GM12878 (cell line): ENCODE results near the gene KIF15. TPM values are rescaled to one million over a fixed set of nuclear protein-coding genes. Genes with fewer than 3 reads are reported as not detected.

Experiments used
- ATAC-seq: fragments of 200-7000 bp; cut with Tn5 transposase; 3 replicates; pipeline ENCODE4 v1.9.1; 2020; ENCODE audit warnings: mild to moderate bottlenecking, moderate library complexity
- BruUV-seq: library from RNA; stranded (reverse); fragments of 400-500 nt; replicated peaks from 2 replicates; lab custom pipeline; 2021; lab: Mats Ljungman, UMichigan
- CTCF ChIA-PET: fragments of 300-600 bp; sonication (Branson Sonifier 250); formaldehyde crosslinking; extraction: SDS; loops from one replicate; lab custom pipeline; 2021; ENCODE audit warnings: inconsistent platforms; lab: Yijun Ruan, JAX
- POLR2A ChIA-PET: fragments of 350-600 bp; formaldehyde crosslinking; extraction: SDS; loops from one replicate; lab custom pipeline; 2021; ENCODE audit warnings: inconsistent platforms; lab: Charles Lee
- RAD21 ChIA-PET: fragments of 300-600 bp; sonication (Branson Sonifier 250); formaldehyde crosslinking; loops from one replicate; lab custom pipeline; 2023; ENCODE audit warnings: antibody characterized with exemption; ENCODE audit not compliant: unreplicated experiment; lab: Charles Lee
- SMC1A ChIA-PET: fragments of 300-600 bp; sonication (Branson Sonifier 250); formaldehyde crosslinking; loops from one replicate; lab custom pipeline; 2023; ENCODE audit not compliant: unreplicated experiment, uncharacterized antibody; lab: Charles Lee
- DNase-seq: peaks from one replicate; pipeline ENCODE4 v3.0.0-alpha.2; 2011; ENCODE audit warnings: low read depth, low spot score
- FAIRE-seq: peaks from 3 replicates; lab custom pipeline; 2011; peaks lifted over from hg19 to GRCh38; lab: Jason Lieb, UNC
- H2AFZ ChIP-seq: 2 replicates; pipeline ENCODE4 v1.6.0; 2011; ENCODE audit warnings: low read depth, low read length, control low read depth; ENCODE audit not compliant: control insufficient read depth
- H3K27ac ChIP-seq: 2 replicates; pipeline ENCODE4 v1.5.1; 2011; ENCODE audit warnings: control low read depth; ENCODE audit not compliant: control insufficient read depth, insufficient read depth
- H3K27me3 ChIP-seq, 2 experiments: replicated peaks in 1 of 2; 2 replicates each; pipeline versions ENCODE4 v1.6.0 to v1.6.1; 2011; ENCODE audit warnings: low read length in 1 of 2; ENCODE audit not compliant: control insufficient read depth in 2 of 2, insufficient read depth in 2 of 2
- H3K36me3 ChIP-seq, 2 experiments: 2 replicates each; pipeline ENCODE4 v1.5.1; 2011; ENCODE audit warnings: low read length in 1 of 2; ENCODE audit not compliant: control insufficient read depth in 2 of 2, insufficient read depth in 2 of 2
- H3K4me1 ChIP-seq: 2 replicates; pipeline ENCODE4 v1.6.1; 2011; ENCODE audit warnings: mild to moderate bottlenecking, low read length, moderate library complexity, mixed read lengths; ENCODE audit not compliant: control insufficient read depth, insufficient read depth
- H3K4me2 ChIP-seq: 2 replicates; pipeline ENCODE4 v1.6.0; 2011; ENCODE audit warnings: control low read depth; ENCODE audit not compliant: control insufficient read depth, insufficient read depth
- H3K4me3 ChIP-seq: fragments of 200-600 bp; sonication (generic); 2 replicates; pipeline ENCODE4 v1.5.1; 2016
- H3K79me2 ChIP-seq: 2 replicates; pipeline ENCODE4 v1.6.0; 2011; ENCODE audit warnings: low read length; ENCODE audit not compliant: control insufficient read depth, insufficient read depth
- H3K9ac ChIP-seq: 2 replicates; pipeline ENCODE4 v1.8.0; 2011; ENCODE audit warnings: low read length, control low read depth, mixed read lengths; ENCODE audit not compliant: control insufficient read depth, insufficient read depth
- H3K9me3 ChIP-seq: replicated peaks from 3 replicates; pipeline ENCODE4 v1.5.1; 2011; ENCODE audit warnings: mild to moderate bottlenecking, low read length; ENCODE audit not compliant: control insufficient read depth, insufficient read depth
- H4K20me1 ChIP-seq: 2 replicates; pipeline ENCODE4 v1.6.0; 2011; ENCODE audit not compliant: control insufficient read depth, insufficient read depth
- BMI1 ChIP-seq: fragments of 450-650 bp; IDR thresholded peaks from 2 replicates; pipeline ENCODE4 v1.6.1; 2016; ENCODE audit warnings: mild to moderate bottlenecking, moderate library complexity, borderline replicate concordance
- BRCA1 ChIP-seq: IDR thresholded peaks from 2 replicates; pipeline ENCODE4 v1.6.1; 2011; ENCODE audit warnings: low read depth, low read length, improper control_type of control experiment
- CHD1 ChIP-seq: IDR thresholded peaks from 2 replicates; pipeline ENCODE4 v1.6.1; 2012; ENCODE audit warnings: low read depth, low read length, improper control_type of control experiment
- CHD2 ChIP-seq: IDR thresholded peaks from 2 replicates; pipeline ENCODE4 v1.6.1; 2011; ENCODE audit warnings: low read depth, low read length, improper control_type of control experiment, borderline replicate concordance
- CREB1 ChIP-seq: IDR thresholded peaks from 2 replicates; pipeline ENCODE4 v1.6.1; 2012; ENCODE audit warnings: low read depth, mild to moderate bottlenecking, inconsistent platforms
- EP300 ChIP-seq, 2 experiments: fragments of 150-350 bp in 1 of 2; IDR thresholded peaks; 2 replicates each; pipeline ENCODE4 v1.6.1; 2011 to 2012; ENCODE audit warnings: low read depth in 2 of 2, low read length in 2 of 2, borderline replicate concordance in 1 of 2, improper control_type of control experiment in 1 of 2, inconsistent platforms in 1 of 2; ENCODE audit not compliant: control insufficient read depth in 1 of 2
- EZH2 ChIP-seq: IDR thresholded peaks from 2 replicates; pipeline ENCODE4 v1.6.1; 2012; ENCODE audit warnings: low read depth, mild to moderate bottlenecking, control low read depth, inconsistent platforms, low read length, borderline replicate concordance; ENCODE audit not compliant: control insufficient read depth
- KDM1A ChIP-seq: fragments of 200-600 bp; sonication (generic); IDR thresholded peaks from 2 replicates; pipeline ENCODE4 v1.6.1; 2016; ENCODE audit warnings: borderline replicate concordance
- LARP7 ChIP-seq: fragments of 450-650 bp; IDR thresholded peaks from 2 replicates; pipeline ENCODE4 v1.6.1; 2017; ENCODE audit warnings: mild to moderate bottlenecking
- MTA2 ChIP-seq: fragments of 450-650 bp; IDR thresholded peaks from 2 replicates; pipeline ENCODE4 v1.6.1; 2016; ENCODE audit warnings: low read depth, mild to moderate bottlenecking, moderate library complexity
- MYB ChIP-seq: fragments of 150-350 bp; IDR thresholded peaks from 2 replicates; pipeline ENCODE4 v1.6.1; 2014; ENCODE audit warnings: mild to moderate bottlenecking, low read depth, low read length, borderline replicate concordance
- NR2C1 ChIP-seq: fragments of 450-650 bp; IDR thresholded peaks from 2 replicates; pipeline ENCODE4 v1.6.1; 2017; ENCODE audit warnings: antibody characterized with exemption, mild to moderate bottlenecking, moderate library complexity
- NR2C2 ChIP-seq: IDR thresholded peaks from 2 replicates; pipeline ENCODE4 v1.6.1; 2011; ENCODE audit warnings: borderline replicate concordance, low read depth; ENCODE audit not compliant: control insufficient read depth, insufficient read length
- SP1 ChIP-seq: IDR thresholded peaks from one replicate; pipeline ENCODE4 v1.6.1; 2011; ENCODE audit warnings: low read depth, low read length
- SPI1 ChIP-seq: IDR thresholded peaks from 2 replicates; pipeline ENCODE4 v1.6.1; 2011; ENCODE audit warnings: low read depth, mild to moderate bottlenecking, low read length, moderate library complexity, borderline replicate concordance; ENCODE audit not compliant: insufficient read depth
- STAT3 ChIP-seq: IDR thresholded peaks from 2 replicates; pipeline ENCODE4 v1.6.1; 2011; ENCODE audit warnings: low read depth, low read length, improper control_type of control experiment
- TARDBP ChIP-seq: IDR thresholded peaks from 2 replicates; pipeline ENCODE4 v1.6.1; 2016; ENCODE audit warnings: borderline replicate concordance
- ZNF217 ChIP-seq: fragments of 450-650 bp; IDR thresholded peaks from 2 replicates; pipeline ENCODE4 v1.6.1; 2017; ENCODE audit warnings: antibody characterized with exemption, mild to moderate bottlenecking
- WGBS: methylation state at CpG from one replicate; pipeline ENCODE4 v1.1.6; 2016; ENCODE audit warnings: low lambda C conversion rate; ENCODE audit not compliant: insufficient replicate concordance, insufficient coverage; ENCODE audit errors: missing lambda C conversion rate; 5-methylcytosine and 5-hydroxymethylcytosine counted together
- in situ Hi-C: fragments of 300-500 bp; cut with MboI; formaldehyde crosslinking; loops from 9 replicates; pipeline ENCODE4 v1.14.3; 2018; ENCODE audit warnings: mixed read lengths
- intact Hi-C: fragments of 100-400 bp; cut with micrococcal nuclease; formaldehyde crosslinking; loops from one replicate; pipeline ENCODE4 v1.14.2; 2022; ENCODE audit not compliant: unreplicated experiment
- polyA plus RNA-seq, 11 experiments: library from polyadenylated mRNA; depleted of rRNA in 4 of 11; unstranded in 6 of 11; stranded (reverse) in 5 of 11; fragments of >200 nt; fragmentation: Nextera tagmentation in 4 of 11; fragmentation: Illumina TruSeq in 1 of 11; extraction: Ambion mirVana in 4 of 11; extraction: Trizol in 1 of 11; gene quantifications; 1 replicate in 1 of 11; 2 replicates in 10 of 11; pipeline versions ENCODE4 v1.2.1 to v1.2.3, GENCODE V29; 2011 to 2016; ENCODE audit warnings: inconsistent platforms in 2 of 11, missing spikeins in 2 of 11, low read depth in 1 of 11
- total RNA-seq, 4 experiments: library from RNA; depleted of rRNA in 3 of 4; stranded (reverse); fragments of >200 nt in 3 of 4; fragmentation: Illumina TruSeq in 1 of 4; extraction: Trizol in 1 of 4; gene quantifications; 2 replicates each; pipeline versions ENCODE4 v1.2.1 to v1.2.3, GENCODE V29; 2013 to 2021
- TF ChIP-seq, protein P1 (sequence below): fragments of 150-350 bp; IDR thresholded peaks from 2 replicates; pipeline ENCODE4 v1.6.1; 2014; ENCODE audit warnings: mild to moderate bottlenecking, low read depth, low read length

The KIF15 gene
- total and polyA plus RNA-seq, 10 of the 15 experiments (the other 5 are each of a cell fraction or from before 2014, with no cell fraction given) = 12.3 to 51.8 (median 26.0) TPM

DNA sequence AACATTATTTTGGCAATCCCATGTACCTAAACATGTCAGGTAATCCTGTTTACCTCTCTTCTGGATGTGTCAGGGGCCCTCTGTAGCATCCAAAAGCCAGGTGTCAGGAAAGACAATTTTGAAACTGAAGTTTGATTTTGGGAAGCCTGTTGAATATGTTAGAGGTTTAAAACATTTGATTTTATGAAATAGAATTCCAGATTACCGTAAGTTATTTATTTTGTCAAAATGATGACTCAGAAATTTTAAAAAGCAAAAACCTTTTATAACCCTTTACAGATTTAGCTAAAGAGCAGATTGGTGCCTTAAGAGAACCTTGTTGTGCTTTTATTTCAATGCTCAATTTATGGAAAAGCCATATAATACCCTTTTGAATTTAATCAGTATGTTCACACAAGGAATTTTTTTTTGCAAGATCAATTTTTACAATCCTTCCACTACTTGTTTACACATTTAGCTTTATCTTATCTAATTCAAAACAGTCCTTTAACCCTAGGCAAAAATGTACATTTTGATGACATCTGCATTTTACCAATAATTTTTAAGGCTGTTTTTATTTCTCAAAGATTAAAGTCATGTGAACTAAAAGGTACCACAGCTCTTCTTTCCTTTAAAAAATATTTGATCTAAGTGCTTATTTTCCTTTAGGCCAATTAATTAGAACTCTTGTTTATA is 10.0 kb downstream of the KIF15 start (continued):
- TF ChIP-seq EP300 (IDR thresholded peaks at IDR 0.05; ENCODE audit: borderline replicate concordance in 1 of 2, control insufficient read depth in 1 of 2, low read depth in 2 of 2, low read length in 2 of 2) (no peak), MTA2 (no peak), CREB1 (no peak), TARDBP (no peak), NR2C1 (no peak), MYB (no peak), STAT3 (no peak), CHD1 (no peak)

DNA sequence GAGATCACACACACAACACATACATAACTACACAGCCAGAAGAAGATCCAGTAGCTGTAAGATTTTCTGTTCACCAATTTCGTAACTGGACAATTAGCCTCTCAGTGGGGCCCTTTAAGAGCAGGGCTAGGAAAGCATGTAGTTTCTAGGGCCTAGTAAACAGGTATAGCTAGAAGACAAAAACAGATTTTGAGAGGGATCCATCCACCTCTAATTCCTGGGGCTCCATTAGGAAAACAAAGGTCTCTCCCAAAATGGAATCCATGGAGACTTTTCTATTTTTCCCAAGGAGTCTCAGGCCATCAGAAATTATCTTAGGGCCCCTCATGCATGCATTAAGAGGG is 10.5 kb downstream of the KIF15 start:
- Histone ChIP-seq H3K36me3 (peaks cover 2 to 13% of the 10 kb centered on the region in 2 experiments), H3K27ac (no peak overlapping the region), H2AFZ (no peak overlapping the region), H3K9ac (no peak overlapping the region), H3K4me1 (no peaks in the 10 kb centered on the region), H3K79me2 (no peaks in the 10 kb centered on the region; the same call in none of the 2 replicates), H4K20me1 (no peaks in the 10 kb centered on the region), H3K27me3 (no peaks in the 10 kb centered on the region), H3K4me2 (no peak overlapping the region), H3K9me3 (peaks cover 5% of the 10 kb centered on the region; the same call in 2 of the 3 replicates), H3K4me3 (no peak overlapping the region)
- CTCF ChIA-PET = no interaction called here
- no peak for ATAC-seq
- intact Hi-C loops = no loop called here
- RAD21 ChIA-PET = no interaction called here
- TF ChIP-seq CHD1 (no peak), SP1 (no peak), BRCA1 (no peak), KDM1A (no peak), EZH2 (no peak), BMI1 (no peak), CHD2 (no peak), NR2C2 (no peak), SPI1 (no peak), ZNF217 (no peak), LARP7 (no peak)
- TF ChIP-seq, protein P1, sequence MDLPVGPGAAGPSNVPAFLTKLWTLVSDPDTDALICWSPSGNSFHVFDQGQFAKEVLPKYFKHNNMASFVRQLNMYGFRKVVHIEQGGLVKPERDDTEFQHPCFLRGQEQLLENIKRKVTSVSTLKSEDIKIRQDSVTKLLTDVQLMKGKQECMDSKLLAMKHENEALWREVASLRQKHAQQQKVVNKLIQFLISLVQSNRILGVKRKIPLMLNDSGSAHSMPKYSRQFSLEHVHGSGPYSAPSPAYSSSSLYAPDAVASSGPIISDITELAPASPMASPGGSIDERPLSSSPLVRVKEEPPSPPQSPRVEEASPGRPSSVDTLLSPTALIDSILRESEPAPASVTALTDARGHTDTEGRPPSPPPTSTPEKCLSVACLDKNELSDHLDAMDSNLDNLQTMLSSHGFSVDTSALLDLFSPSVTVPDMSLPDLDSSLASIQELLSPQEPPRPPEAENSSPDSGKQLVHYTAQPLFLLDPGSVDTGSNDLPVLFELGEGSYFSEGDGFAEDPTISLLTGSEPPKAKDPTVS = no peak
- POLR2A ChIA-PET = interaction anchor here (0.9 to 1.7 kb wide), 3 partner anchors 9 to 88 kb away, joined by 3 to 8 read pairs (median 3); partner anchors contain the start of genes KIAA1143 and KIF15
- no TSS peak for BruUV-seq
- FAIRE-seq = no peak
- SMC1A ChIA-PET = no interaction called here
- WGBS = 100% methylated on average over 1 of the region's 1 CpG
- in situ Hi-C loops = no loop called here
- no peak for DNase-seq
